ENCODE results near the gene NEUROD2.

- TF ChIP-seq POLR2A (IDR thresholded peaks at IDR 0.05): no peak
- TF ChIP-seq, protein P1, sequence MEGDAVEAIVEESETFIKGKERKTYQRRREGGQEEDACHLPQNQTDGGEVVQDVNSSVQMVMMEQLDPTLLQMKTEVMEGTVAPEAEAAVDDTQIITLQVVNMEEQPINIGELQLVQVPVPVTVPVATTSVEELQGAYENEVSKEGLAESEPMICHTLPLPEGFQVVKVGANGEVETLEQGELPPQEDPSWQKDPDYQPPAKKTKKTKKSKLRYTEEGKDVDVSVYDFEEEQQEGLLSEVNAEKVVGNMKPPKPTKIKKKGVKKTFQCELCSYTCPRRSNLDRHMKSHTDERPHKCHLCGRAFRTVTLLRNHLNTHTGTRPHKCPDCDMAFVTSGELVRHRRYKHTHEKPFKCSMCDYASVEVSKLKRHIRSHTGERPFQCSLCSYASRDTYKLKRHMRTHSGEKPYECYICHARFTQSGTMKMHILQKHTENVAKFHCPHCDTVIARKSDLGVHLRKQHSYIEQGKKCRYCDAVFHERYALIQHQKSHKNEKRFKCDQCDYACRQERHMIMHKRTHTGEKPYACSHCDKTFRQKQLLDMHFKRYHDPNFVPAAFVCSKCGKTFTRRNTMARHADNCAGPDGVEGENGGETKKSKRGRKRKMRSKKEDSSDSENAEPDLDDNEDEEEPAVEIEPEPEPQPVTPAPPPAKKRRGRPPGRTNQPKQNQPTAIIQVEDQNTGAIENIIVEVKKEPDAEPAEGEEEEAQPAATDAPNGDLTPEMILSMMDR (IDR thresholded peaks at IDR 0.05): no peak
Measured at GRCh38 chr17:39627712-39628516, 20.2 kb upstream of the NEUROD2 start.
